ENCODE measurements around the gene PGM2.
A peak's percentile ranks its signal among the peaks of the same experiment; 100 is the strongest.
"Not testable (repeated sequence)": the region's sequence is repeated elsewhere in the genome, so short reads cannot be mapped to it uniquely, and the experiment has no call there.

Gene PGM2

DNA sequence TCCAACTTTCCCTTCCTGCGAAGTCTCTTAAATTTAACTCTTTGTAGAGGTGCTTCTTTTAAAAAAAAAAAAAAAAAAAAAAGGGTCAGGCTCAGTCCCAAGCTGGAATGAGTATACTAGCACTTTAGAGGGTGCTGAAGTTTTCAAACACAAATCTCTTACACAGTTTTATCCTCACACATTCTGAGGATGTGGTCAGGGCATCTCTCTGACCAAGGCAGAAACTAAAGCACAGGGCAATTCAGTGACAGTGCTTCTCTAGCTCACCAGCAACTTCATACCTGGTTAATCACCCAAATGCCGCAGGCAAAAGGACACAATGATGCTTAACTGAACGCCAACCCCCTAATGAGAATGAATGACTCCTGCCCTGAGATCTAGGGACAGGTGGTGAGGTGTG is 9.8 kb upstream of the PGM2 start:
- DNase-seq, result no peak

DNA sequence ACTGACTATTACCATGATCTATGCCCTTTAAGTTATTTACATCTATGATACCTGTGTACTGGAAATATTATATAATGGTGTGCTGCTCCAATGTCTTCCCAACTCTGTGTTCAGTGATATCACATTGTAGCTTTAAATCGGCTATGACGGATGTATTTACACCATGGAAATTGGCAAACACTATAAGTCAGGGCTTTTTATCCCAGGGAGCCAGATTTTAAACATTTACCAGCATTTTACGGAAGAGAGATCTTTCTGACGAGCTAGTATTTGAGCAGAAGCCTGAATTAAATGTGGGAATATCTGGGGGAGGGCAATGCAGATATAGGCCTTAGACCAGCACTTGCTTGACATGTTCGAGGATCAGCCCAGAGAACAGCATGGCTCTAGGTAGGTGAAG is 7.7 kb upstream of the PGM2 start:
- no peak for DNase-seq

DNA sequence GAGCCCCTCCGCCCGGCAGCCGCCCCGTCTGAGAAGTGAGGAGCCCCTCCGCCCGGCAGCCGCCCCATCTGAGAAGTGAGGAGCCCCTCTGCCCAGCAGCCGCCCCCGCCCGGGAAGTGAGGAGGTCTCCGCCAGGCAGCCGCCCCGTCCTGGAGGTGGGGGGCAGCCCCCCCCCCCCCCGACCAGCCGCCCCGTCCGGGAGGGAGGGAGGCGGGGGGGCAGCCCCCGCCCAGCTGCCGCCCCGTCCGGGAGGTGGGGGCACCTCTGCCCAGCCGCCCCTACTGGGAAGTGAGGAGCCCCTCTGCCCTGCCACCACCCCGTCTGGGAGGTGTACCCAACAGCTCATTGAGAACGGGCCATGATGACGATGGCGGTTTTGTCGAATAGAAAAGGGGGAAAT is 6.0 kb upstream of the PGM2 start:
- not testable (repeated sequence) for DNase-seq

GRCh38 chr4:37821953-37822605 is 4.4 kb upstream of the PGM2 start:
- DNase-seq, result no peak

DNA sequence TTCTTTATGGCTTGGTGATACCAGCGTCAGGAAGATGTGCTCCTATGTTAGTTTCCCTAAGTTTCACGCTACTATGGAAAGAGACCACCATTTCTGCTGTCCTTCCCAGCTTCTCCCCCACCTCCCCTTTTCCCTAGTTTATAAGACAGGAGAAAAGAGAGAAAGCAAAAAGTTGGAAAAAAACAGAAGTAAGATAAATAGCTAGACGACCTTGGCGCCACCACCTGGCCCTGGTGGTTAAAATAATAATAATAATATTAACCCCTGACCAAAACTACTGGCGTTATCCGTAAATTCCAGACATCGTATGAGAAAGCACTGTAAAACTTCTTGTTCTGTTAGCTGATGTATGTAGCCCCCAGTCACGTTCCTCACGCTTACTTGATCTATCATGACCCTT is 985 bp upstream of the PGM2 start:
- DNase-seq, result not testable (repeated sequence)

DNA sequence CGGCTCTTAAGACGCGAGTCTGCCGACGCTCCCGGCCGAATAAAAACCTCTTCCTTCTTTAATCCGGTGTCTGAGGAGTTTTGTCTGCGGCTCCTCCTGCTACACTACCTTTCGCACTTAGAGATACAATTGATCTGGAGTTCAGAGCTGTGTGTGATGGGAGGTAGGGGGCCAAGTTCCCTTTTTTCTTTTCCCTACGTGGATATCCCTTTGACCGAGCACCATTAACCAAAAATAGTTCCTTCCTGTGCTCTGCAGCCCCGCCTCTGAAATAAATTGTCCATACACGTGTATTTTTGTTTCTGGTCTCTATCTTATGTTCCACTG is 555 bp upstream of the PGM2 start:
- peak in 5 of 58 donors; percentile 3 to 45 (median 42) for DNase-seq

GRCh38 chr4:37827030-37827685 is 672 bp downstream of the PGM2 start:
- peak in 9 of 58 donors; percentile 19 to 63 (median 45) for DNase-seq

DNA sequence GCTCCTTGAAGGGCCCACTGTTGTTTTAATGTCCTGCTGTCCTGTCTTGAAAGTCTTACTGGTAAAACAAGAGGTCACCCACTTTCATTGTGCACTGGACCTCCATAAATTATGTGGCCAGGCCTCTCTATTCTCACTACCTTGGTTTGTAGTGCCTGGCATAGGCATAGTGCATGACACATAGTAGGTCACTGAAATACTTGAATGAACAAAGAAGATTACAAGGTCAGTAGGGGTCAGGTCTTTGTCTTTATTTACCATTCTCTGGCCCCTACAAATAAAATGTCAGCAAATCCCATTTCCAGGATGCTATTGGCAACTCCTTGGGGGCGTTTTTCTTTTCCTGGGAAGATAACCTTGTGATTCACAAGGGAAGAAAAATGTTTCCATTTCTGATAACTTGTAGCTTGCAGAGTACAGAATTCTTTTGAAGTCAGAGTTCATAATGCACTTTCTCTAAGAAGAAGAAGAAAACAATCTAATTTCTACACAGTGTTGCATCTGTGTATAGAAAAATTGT is 1.4 kb downstream of the PGM2 start:
- DNase-seq, result no peak

- no peak for DNase-seq
Measured at GRCh38 chr4:37828843-37829242, 2.4 kb downstream of the PGM2 start.

- DNase-seq, result no peak
Measured at GRCh38 chr4:37830640-37831039, 4.2 kb downstream of the PGM2 start.

- DNase-seq, result no peak
Measured at GRCh38 chr4:37835031-37835430, 8.5 kb downstream of the PGM2 start.

- DNase-seq, result no peak
Measured at GRCh38 chr4:37835806-37836205, 9.3 kb downstream of the PGM2 start.

DNA sequence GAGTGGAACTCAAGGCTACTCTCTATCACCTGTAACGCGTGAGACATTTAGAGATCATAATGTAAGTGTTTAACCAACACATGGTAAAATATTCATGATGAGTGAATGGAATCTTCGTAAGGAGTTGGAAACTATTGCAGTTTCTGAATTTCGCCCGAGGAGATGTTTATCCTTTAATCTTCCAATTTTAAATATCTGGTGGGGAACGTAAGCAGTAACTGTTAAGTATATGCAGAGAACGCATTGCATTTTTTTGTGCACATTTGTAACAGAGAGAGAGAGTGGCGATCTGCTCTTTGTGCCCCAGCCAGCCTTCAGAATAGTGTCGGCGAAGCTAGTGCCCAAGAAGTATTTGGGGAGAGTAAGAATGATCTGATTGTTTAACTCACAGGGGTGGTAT is 9.8 kb downstream of the PGM2 start:
- no peak for DNase-seq

- no peak for DNase-seq
Measured at GRCh38 chr4:37836838-37837440, 10.5 kb downstream of the PGM2 start.

DNA sequence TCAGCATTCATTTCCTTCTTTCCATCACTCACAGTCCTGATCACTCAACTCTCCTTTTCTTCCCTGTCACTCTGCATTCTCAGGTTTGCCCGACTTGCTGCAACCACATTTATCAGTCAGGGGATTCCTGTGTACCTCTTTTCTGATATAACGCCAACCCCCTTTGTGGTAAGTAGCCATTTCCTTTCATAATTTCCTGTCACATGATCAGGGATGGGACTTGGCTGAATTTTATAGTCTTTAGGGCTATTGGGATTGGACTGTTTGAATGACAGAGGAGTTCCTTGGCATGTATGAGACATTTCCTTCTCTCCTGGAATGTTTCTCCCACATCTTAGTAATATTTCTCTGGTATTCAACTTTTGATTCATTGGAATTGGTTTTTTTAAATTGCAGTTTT is 11.0 kb downstream of the PGM2 start:
- no peak for DNase-seq

GRCh38 chr4:37839426-37839825 is 12.9 kb downstream of the PGM2 start:
- no peak for DNase-seq

- no peak for DNase-seq
Measured at GRCh38 chr4:37844204-37844603, 17.7 kb downstream of the PGM2 start.

- no peak for DNase-seq
Measured at GRCh38 chr4:37845201-37845600, 18.7 kb downstream of the PGM2 start.

- no peak for DNase-seq
Measured at GRCh38 chr4:37847311-37847884, 20.9 kb downstream of the PGM2 start.

DNA sequence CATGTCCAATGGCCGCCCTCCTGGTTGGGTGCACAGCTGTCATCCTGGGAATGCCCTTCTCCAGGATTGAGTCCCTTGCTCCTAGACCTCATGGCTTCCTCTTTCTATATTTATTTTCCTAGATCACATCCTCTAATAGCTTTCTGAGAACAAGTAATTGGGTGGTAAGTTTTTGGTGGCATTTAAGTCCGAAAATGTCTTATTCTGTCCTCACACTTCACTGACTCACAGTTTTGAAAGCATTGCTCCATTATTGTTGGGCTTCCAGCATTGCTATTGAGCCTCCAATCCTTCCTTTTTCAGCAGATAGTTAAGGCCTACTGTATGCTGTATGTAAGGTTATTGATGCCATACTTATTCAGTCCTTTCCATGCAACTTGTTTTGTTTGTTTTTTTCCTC is 25.9 kb downstream of the PGM2 start:
- no peak for DNase-seq

DNA sequence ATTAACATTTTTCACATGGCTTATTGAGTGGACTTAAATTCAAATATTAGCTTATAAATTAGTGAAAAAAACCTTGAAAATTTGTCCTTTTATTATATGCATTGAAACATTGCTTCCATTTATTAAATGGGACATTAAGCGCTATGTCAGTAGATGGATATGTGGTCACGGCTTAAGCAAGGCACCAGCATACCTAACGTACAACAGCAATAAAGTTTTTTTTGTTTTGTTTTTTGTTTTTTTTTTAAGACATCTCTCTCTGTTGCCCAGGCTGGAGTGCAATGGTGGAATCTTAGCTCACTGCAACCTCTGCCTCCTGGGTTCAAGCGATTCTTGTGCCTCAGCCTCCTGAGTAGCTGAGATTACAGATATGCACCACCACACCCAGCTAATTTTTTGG is 31.6 kb downstream of the PGM2 start:
- DNase-seq, result no peak

DNA sequence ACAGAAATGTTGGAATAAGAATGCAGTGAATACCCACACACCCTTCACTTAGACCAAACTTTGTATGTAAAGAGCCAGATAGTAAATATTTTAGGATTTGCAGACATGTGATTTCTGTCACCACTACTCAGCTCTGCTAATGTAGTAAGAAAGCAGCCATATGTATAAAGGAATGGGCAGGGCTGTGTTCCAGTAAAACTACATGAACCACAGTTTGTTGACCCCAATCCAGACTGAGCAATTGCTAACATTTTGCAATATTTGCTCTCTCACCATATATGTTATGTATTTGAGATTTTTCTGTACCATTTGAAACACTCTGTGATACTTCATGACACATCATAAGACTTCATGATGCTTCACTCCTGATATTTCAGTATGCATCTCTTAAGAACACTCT is 32.4 kb downstream of the PGM2 start:
- DNase-seq, result no peak

- no peak for DNase-seq
Measured at GRCh38 chr4:37860266-37860665, 33.8 kb downstream of the PGM2 start.

All from anterior cingulate cortex (tissue), 58 donors.